Epithelial cell of esophagus (primary cell): ENCODE measurements around the gene USP15.
"Not testable (repeated sequence)": the region's sequence is repeated elsewhere in the genome, so short reads cannot be mapped to it uniquely, and the experiment has no call there.

Experiments
- DNase-seq: peaks from one replicate; pipeline ENCODE4 v3.0.0; 2010; ENCODE audit warnings: low read depth
- H3K4me3 ChIP-seq: 2 replicates; pipeline ENCODE4 v1.5.1; 2011; ENCODE audit warnings: mild to moderate bottlenecking, low read length, control low read depth
- CTCF ChIP-seq: IDR thresholded peaks from 2 replicates; pipeline ENCODE4 v1.5.1; 2011; ENCODE audit warnings: low read depth, mild to moderate bottlenecking, low read length, control low read depth, inconsistent platforms; ENCODE audit not compliant: insufficient read depth; ENCODE audit errors: missing control alignments

The USP15 gene

GRCh38 chr12:62345667-62346066 lies 85.5 kb downstream of the USP15 start:
- no peak overlapping the region for H3K4me3 ChIP-seq
- no peak for DNase-seq
- no peak for TF ChIP-seq CTCF

- no peak for DNase-seq
- TF ChIP-seq CTCF, result no peak
- no peak overlapping the region for H3K4me3 ChIP-seq
These were observed 86.6 kb downstream of the USP15 start for GRCh38 chr12:62346817-62347216.

- no peak for TF ChIP-seq CTCF
These were observed 87.9 kb downstream of the USP15 start for GRCh38 chr12:62347922-62348650.

GRCh38 chr12:62350554-62350953 lies 90.3 kb downstream of the USP15 start:
- DNase-seq, result no peak
- H3K4me3 ChIP-seq, result no peak overlapping the region
- TF ChIP-seq CTCF, result no peak

More at GRCh38 chr12:62347922-62348650, 87.9 kb downstream of the USP15 start:
- no peak for DNase-seq
- no peak overlapping the region for H3K4me3 ChIP-seq

- TF ChIP-seq CTCF, result no peak
- no peak overlapping the region for H3K4me3 ChIP-seq
- no peak for DNase-seq
These were observed 91.1 kb downstream of the USP15 start for GRCh38 chr12:62351326-62351725.

GRCh38 chr12:62361048-62361447 lies 100.8 kb downstream of the USP15 start:
- DNase-seq, result no peak
- no peak for TF ChIP-seq CTCF
- no peak overlapping the region for H3K4me3 ChIP-seq

- H3K4me3 ChIP-seq, result no peak overlapping the region
- no peak for TF ChIP-seq CTCF
- no peak for DNase-seq
These were observed 103.3 kb downstream of the USP15 start for GRCh38 chr12:62363506-62363905.

GRCh38 chr12:62364697-62365096 lies 104.5 kb downstream of the USP15 start:
- H3K4me3 ChIP-seq, DNase-seq: not testable (repeated sequence)

- not testable (repeated sequence) for DNase-seq, H3K4me3 ChIP-seq
These were observed 105.6 kb downstream of the USP15 start for GRCh38 chr12:62365846-62366245.

GRCh38 chr12:62368430-62369223 lies 108.4 kb downstream of the USP15 start:
- H3K4me3 ChIP-seq, result not testable (repeated sequence)

More at GRCh38 chr12:62368430-62369223, 108.4 kb downstream of the USP15 start:
- DNase-seq, result not testable (repeated sequence)
